Karpas-422 (cell line): ENCODE results near the gene DTNB. TPM values are rescaled to one million over a fixed set of nuclear protein-coding genes. Genes with fewer than 3 reads are reported as not detected.
"Not testable (repeated sequence)": the region's sequence is repeated elsewhere in the genome, so short reads cannot be mapped to it uniquely, and the experiment has no call there.

Experiments
- DNase-seq: peaks from one replicate; pipeline ENCODE4 v3.0.0-alpha.2; 2015
- H2AFZ ChIP-seq: fragments of 200-600 bp; sonication (generic); 2 replicates; pipeline ENCODE4 v1.6.1; 2014; ENCODE audit warnings: antibody characterized with exemption, low read length, mixed read lengths
- H3K27ac ChIP-seq: fragments of 200-600 bp; sonication (generic); 2 replicates; pipeline ENCODE4 v1.5.1; 2014; ENCODE audit warnings: mild to moderate bottlenecking, low read length, moderate library complexity
- H3K27me3 ChIP-seq: fragments of 200-600 bp; sonication (generic); 2 replicates; pipeline ENCODE4 v1.6.1; 2014; ENCODE audit warnings: low read length, mixed read lengths
- H3K36me3 ChIP-seq: fragments of 200-600 bp; sonication (generic); 2 replicates; pipeline ENCODE4 v1.6.1; 2014; ENCODE audit warnings: low read length, mixed read lengths; ENCODE audit not compliant: insufficient read depth
- H3K4me1 ChIP-seq: fragments of 200-600 bp; sonication (generic); 2 replicates; pipeline ENCODE4 v1.6.1; 2014; ENCODE audit warnings: mild to moderate bottlenecking, low read length, mixed read lengths
- H3K4me2 ChIP-seq: fragments of 200-600 bp; sonication (generic); 2 replicates; pipeline ENCODE4 v1.6.1; 2014; ENCODE audit warnings: low read length, low read depth, mild to moderate bottlenecking; ENCODE audit not compliant: poor library complexity, severe bottlenecking
- H3K4me3 ChIP-seq: fragments of 200-600 bp; sonication (generic); 2 replicates; pipeline ENCODE4 v1.5.1; 2014; ENCODE audit warnings: mild to moderate bottlenecking, antibody characterized with exemption, low read length, mixed read lengths
- H3K79me2 ChIP-seq: fragments of 200-600 bp; sonication (generic); 2 replicates; pipeline ENCODE4 v1.6.1; 2014; ENCODE audit warnings: mild to moderate bottlenecking, low read length, mixed read lengths
- H3K9ac ChIP-seq: fragments of 200-600 bp; sonication (generic); 2 replicates; pipeline ENCODE4 v1.6.0; 2014; ENCODE audit warnings: low read length
- H3K9me2 ChIP-seq: fragments of 200-600 bp; sonication (generic), shearing (Covaris generic); replicated peaks from 2 replicates; pipeline ENCODE4 v1.6.0; 2014; ENCODE audit warnings: mild to moderate bottlenecking, low read length, moderate library complexity; ENCODE audit not compliant: insufficient read depth
- H3K9me3 ChIP-seq: fragments of 300-700, 200-600 bp; sonication (generic); 2 replicates; pipeline ENCODE4 v1.6.1; 2014; ENCODE audit warnings: low read length, mixed read lengths
- H4K20me1 ChIP-seq: fragments of 200-600 bp; sonication (generic); 2 replicates; pipeline ENCODE4 v1.6.1; 2014; ENCODE audit warnings: mild to moderate bottlenecking, antibody characterized with exemption, low read length, low read depth; ENCODE audit not compliant: insufficient read depth
- total RNA-seq: library from RNA; depleted of rRNA; stranded (reverse); fragments of >200 nt; shearing (Covaris generic); gene quantifications from 2 replicates; pipeline ENCODE4 v1.2.3, GENCODE V29; 2014; ENCODE audit warnings: low replicate concordance

Gene DTNB
- total RNA-seq, 1 experiment from 2014 or later, result 9.1 TPM

DNA sequence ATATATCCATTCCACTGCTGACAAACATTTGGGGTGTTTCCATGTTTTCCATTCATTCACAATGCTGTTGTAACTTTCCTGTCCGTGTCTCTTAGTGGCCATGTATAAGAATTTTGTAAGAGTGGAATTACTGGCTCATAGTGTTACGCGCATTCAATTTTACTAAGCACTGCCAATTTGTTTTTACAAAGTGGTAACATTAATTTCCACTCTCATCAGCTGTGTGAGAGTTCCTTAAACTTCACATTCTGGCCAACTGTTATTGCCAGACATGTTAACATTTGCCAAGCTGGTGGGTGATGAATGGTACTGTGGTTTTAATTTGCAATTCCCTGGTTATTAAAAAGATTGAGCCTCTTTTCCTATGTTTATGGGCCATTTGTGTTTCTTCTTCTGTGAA is 134.2 kb downstream of the DTNB start:
- H3K79me2 ChIP-seq, result no peaks in the 10 kb centered on the region
- DNase-seq, result no peak

DNA sequence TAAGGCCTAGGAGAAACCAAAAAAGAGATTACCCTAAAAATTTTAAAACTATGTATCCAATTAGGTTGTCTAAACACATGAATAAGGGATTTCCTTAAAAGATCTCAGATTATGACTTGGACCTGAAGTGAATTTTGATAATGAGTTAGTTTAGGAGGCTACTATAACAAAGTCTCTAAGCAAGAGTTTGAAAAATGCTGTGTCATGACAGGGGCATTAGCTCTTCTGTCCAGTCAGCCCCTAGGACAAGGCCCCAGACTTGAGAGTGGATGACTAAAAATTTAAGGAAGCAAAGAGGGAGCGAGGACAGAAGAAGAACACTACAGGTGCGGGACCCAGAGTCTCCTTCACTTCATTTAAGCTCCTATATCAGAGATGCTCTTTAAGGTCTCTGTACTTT is 135.9 kb downstream of the DTNB start:
- Histone ChIP-seq H3K36me3 (no peaks in the 10 kb centered on the region), H3K9ac (no peak overlapping the region), H3K9me3 (no peaks in the 10 kb centered on the region), H3K4me3 (no peak overlapping the region), H3K27ac (no peak overlapping the region), H3K4me2 (no peak overlapping the region), H3K4me1 (no peaks in the 10 kb centered on the region), H3K27me3 (no peaks in the 10 kb centered on the region), H2AFZ (no peak overlapping the region), H4K20me1 (no peaks in the 10 kb centered on the region), H3K9me2 (no peaks in the 10 kb centered on the region), H3K79me2 (no peaks in the 10 kb centered on the region)
- no peak for DNase-seq

More for the DNA sequence above, 134.2 kb downstream of the DTNB start:
- Histone ChIP-seq H3K4me2 (no peak overlapping the region), H3K9me3 (no peaks in the 10 kb centered on the region), H3K27me3 (no peaks in the 10 kb centered on the region), H3K36me3 (no peaks in the 10 kb centered on the region), H2AFZ (no peak overlapping the region), H3K9me2 (no peaks in the 10 kb centered on the region), H3K4me3 (no peak overlapping the region), H3K9ac (no peak overlapping the region), H4K20me1 (no peaks in the 10 kb centered on the region), H3K4me1 (no peaks in the 10 kb centered on the region), H3K27ac (no peak overlapping the region)

GRCh38 chr2:25535411-25536289 is 137.7 kb downstream of the DTNB start:
- not testable (repeated sequence) for H3K9ac ChIP-seq, H3K4me1 ChIP-seq, H3K9me2 ChIP-seq, H4K20me1 ChIP-seq, H3K9me3 ChIP-seq, H3K36me3 ChIP-seq, H3K4me3 ChIP-seq, DNase-seq, H3K27ac ChIP-seq, H3K79me2 ChIP-seq, H3K4me2 ChIP-seq, H3K27me3 ChIP-seq, H2AFZ ChIP-seq

DNA sequence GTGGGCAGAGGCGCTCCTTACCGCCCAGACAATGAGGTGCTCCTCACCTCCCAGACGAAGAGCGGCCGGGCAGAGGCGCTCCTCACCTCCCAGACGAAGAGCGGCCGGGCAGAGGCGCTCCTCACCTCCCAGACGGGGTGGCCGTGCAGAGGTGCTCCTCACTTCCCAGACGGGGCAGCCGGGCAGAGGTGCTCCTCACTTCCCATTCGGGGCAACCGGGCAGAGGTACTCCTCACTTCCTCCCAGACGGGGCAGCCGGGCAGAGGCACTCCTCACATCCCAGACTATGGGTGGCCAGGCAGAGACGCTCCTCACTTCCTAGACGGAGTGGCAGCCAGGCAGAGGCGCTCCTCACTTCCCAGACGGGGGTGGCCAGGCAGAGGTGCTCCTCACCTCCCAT is 138.4 kb downstream of the DTNB start:
- not testable (repeated sequence) for H3K36me3 ChIP-seq, DNase-seq, H3K79me2 ChIP-seq, H2AFZ ChIP-seq, H4K20me1 ChIP-seq, H3K4me3 ChIP-seq, H3K4me1 ChIP-seq, H3K9me3 ChIP-seq, H3K9me2 ChIP-seq, H3K9ac ChIP-seq, H3K4me2 ChIP-seq, H3K27ac ChIP-seq, H3K27me3 ChIP-seq

- H3K4me2 ChIP-seq, result no peak overlapping the region
- H3K4me3 ChIP-seq, result no peak overlapping the region
- no peaks in the 10 kb centered on the region for H3K36me3 ChIP-seq
- no peaks in the 10 kb centered on the region for H4K20me1 ChIP-seq
- H3K9me2 ChIP-seq, result no peaks in the 10 kb centered on the region
- H2AFZ ChIP-seq, result no peak overlapping the region
- H3K9me3 ChIP-seq, result no peaks in the 10 kb centered on the region
- no peak overlapping the region for H3K9ac ChIP-seq
- H3K27me3 ChIP-seq, result no peaks in the 10 kb centered on the region
- H3K79me2 ChIP-seq, result no peaks in the 10 kb centered on the region
- no peak for DNase-seq
- no peak overlapping the region for H3K27ac ChIP-seq
- no peaks in the 10 kb centered on the region for H3K4me1 ChIP-seq
Observed at GRCh38 chr2:25534455-25534854, 138.9 kb downstream of the DTNB start.

- not testable (repeated sequence) for H3K4me1 ChIP-seq, H3K9me3 ChIP-seq, H3K4me3 ChIP-seq, H3K79me2 ChIP-seq, H2AFZ ChIP-seq, H3K9ac ChIP-seq, DNase-seq, H3K27ac ChIP-seq, H3K27me3 ChIP-seq, H4K20me1 ChIP-seq, H3K4me2 ChIP-seq, H3K9me2 ChIP-seq, H3K36me3 ChIP-seq
Observed at GRCh38 chr2:25533771-25534170, 139.6 kb downstream of the DTNB start.

DNA sequence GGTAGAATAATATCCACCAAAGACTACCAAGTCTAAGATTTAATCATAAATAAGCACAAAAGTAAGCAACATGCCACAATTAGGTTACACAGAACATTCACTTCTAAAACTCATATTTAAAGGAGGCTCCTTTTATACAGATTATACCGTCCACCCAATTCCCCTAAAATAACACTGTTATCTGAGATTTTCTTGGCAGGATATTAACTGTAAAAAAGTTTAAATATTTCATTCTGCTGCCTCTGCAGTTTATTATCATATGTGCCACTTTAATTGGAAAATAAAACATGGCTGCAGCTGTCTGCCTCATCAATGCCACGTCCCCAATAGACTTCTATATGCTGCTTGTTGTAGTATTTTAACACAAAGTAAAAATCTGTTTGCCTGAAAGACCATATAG is 140.9 kb downstream of the DTNB start:
- Histone ChIP-seq H3K4me3 (no peak overlapping the region), H3K27me3 (no peaks in the 10 kb centered on the region), H3K4me2 (no peak overlapping the region), H3K79me2 (no peaks in the 10 kb centered on the region), H3K36me3 (no peaks in the 10 kb centered on the region), H2AFZ (no peak overlapping the region), H3K27ac (no peak overlapping the region), H4K20me1 (no peaks in the 10 kb centered on the region), H3K9ac (no peak overlapping the region), H3K9me2 (no peaks in the 10 kb centered on the region), H3K9me3 (no peaks in the 10 kb centered on the region), H3K4me1 (no peaks in the 10 kb centered on the region)
- no peak for DNase-seq

DNA sequence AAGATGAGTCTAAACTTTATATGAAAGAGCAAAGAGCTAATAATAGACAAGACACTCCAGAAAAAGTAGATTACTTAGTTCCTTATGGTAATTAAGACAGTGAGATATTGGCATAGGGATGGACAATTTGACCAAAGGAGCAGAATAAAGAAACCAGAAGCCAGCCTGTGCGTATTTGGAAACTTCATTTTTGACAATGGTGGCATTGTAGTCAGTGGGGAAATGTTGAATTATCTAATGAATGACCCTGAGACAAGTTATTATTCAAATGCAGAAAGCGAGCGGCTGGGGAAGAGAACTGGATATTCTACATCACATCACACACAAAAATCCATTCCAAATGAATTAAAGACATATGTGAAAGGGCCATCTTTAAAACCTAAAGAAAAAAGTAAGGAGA is 144.3 kb downstream of the DTNB start:
- no peak overlapping the region for H3K9ac ChIP-seq
- no peaks in the 10 kb centered on the region for H4K20me1 ChIP-seq
- H3K36me3 ChIP-seq, result no peaks in the 10 kb centered on the region
- H3K9me3 ChIP-seq, result no peaks in the 10 kb centered on the region
- DNase-seq, result no peak
- H3K9me2 ChIP-seq, result no peaks in the 10 kb centered on the region
- no peaks in the 10 kb centered on the region for H3K27me3 ChIP-seq
- no peak overlapping the region for H2AFZ ChIP-seq
- H3K4me3 ChIP-seq, result no peak overlapping the region
- no peak overlapping the region for H3K27ac ChIP-seq
- H3K4me1 ChIP-seq, result no peaks in the 10 kb centered on the region
- H3K79me2 ChIP-seq, result no peaks in the 10 kb centered on the region
- no peak overlapping the region for H3K4me2 ChIP-seq
